Activated T-cell treated with anti-CD3 and anti-CD28 coated beads for 24 hours (primary cell): ENCODE data around the gene APOL3.
"Not testable (repeated sequence)": the region's sequence is repeated elsewhere in the genome, so short reads cannot be mapped to it uniquely, and the experiment has no call there.

Experiments
- DNase-seq: peaks from one replicate; pipeline ENCODE4 v3.0.0-alpha.2; 2020; ENCODE audit warnings: low read depth

APOL3 gene

GRCh38 chr22:36100908-36101307, 59.6 kb downstream of the APOL3 start:
- DNase-seq = not testable (repeated sequence)

GRCh38 chr22:36100134-36100824, 60.3 kb downstream of the APOL3 start:
- DNase-seq = no peak

GRCh38 chr22:36099561-36099960, 61.0 kb downstream of the APOL3 start:
- DNase-seq = not testable (repeated sequence)

GRCh38 chr22:36097880-36098279, 62.7 kb downstream of the APOL3 start:
- no peak for DNase-seq

- DNase-seq = not testable (repeated sequence)
These were observed 69.8 kb downstream of the APOL3 start for GRCh38 chr22:36090772-36091171.
